ENCODE results near the gene NIPBL. TPM values are rescaled to one million over a fixed set of nuclear protein-coding genes. Genes with fewer than 3 reads are reported as not detected.

The NIPBL gene
- total and polyA plus RNA-seq, 2 of the 13 experiments (the other 11 are each of a cell fraction or from before 2014, with no cell fraction given), result 12.3 to 32.3 TPM

DNA sequence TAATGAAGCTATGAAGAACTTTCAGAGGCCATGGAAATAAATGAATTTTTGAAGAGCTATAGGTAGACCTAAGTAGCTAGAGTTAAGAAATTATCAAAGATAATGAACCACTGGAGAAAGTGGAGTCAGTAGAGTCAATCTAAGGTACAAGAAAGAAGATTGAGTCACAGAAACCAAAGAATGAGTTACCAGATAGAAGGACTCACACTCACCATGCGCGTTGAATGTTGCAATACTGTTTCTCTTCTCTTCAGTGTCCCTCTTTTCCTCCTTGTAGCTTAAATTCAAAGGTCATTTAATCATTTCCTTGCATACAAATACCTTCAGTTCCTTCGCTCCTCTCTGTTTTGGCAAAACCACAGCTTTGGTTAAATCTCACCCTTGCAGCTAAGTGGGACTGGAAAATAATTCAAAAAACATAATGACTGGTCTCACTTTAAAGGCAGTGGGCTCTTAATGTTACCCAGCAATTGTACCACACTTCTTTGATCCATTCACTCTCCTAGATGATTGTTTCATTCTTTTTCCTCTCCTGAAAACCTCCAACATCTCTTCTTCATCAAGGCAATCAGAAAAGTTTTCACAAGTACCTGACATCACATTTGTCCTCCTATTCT lies 58.3 kb downstream of the NIPBL start (continued):
- TF ChIP-seq PAXIP1 (CRISPR knock-in tag; conservative IDR thresholded peaks at IDR 0.05) (no peak), ZNF773 (CRISPR knock-in tag; IDR thresholded peaks at IDR 0.05; ENCODE audit: borderline replicate concordance) (no peak)

GRCh38 chr5:36935805-36936204 lies 59.2 kb downstream of the NIPBL start:
- Histone ChIP-seq H3K4me3 (replicated peaks in 1 of 3; ENCODE audit: insufficient read depth in 1 of 3, low read depth in 2 of 3, low read length in 3 of 3) (no peak overlapping the region), H3K79me2 (ENCODE audit: insufficient read depth, low read length) (peaks cover 95% of the 10 kb centered on the region), H3K9ac (ENCODE audit: insufficient read depth, low read depth, low read length) (no peak overlapping the region), H3K27me3 (ENCODE audit: control insufficient read depth in 1 of 2, insufficient read depth in 2 of 2, low read length in 2 of 2) (no peaks in the 10 kb centered on the region), H3K27ac (ENCODE audit: extremely low read length, insufficient read depth, low read length) (no peak overlapping the region), H3K4me2 (ENCODE audit: low read depth, low read length) (no peak overlapping the region), H3K4me1 (ENCODE audit: insufficient read depth, low read length) (peaks cover 44% of the 10 kb centered on the region), H3K36me3 (replicated peaks in 1 of 2; ENCODE audit: control insufficient read depth in 1 of 2, insufficient read depth in 2 of 2, low read length in 2 of 2) (no peaks in the 10 kb centered on the region), H4K20me1 (ENCODE audit: insufficient read depth, low read length) (peaks cover 28% of the 10 kb centered on the region; the same call in 1 of the 2 replicates), H3K9me3 (ENCODE audit: low read length) (no peaks in the 10 kb centered on the region), H2AFZ (ENCODE audit: low read length) (no peak overlapping the region)
- in situ Hi-C loops (cut with HindIII; ENCODE audit: extremely low pct_ligation_motif_present, low pct_unique_long_range_greater_than_20kb), result no loop called here
- no TSS peak for BruUV-seq (replicated peaks)
- TF ChIP-seq, protein P1, sequence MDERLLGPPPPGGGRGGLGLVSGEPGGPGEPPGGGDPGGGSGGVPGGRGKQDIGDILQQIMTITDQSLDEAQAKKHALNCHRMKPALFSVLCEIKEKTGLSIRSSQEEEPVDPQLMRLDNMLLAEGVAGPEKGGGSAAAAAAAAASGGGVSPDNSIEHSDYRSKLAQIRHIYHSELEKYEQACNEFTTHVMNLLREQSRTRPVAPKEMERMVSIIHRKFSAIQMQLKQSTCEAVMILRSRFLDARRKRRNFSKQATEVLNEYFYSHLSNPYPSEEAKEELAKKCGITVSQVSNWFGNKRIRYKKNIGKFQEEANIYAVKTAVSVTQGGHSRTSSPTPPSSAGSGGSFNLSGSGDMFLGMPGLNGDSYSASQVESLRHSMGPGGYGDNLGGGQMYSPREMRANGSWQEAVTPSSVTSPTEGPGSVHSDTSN (CRISPR knock-in tag; IDR thresholded peaks at IDR 0.05), result no peak
- TF ChIP-seq EHMT2 (IDR thresholded peaks at IDR 0.05; ENCODE audit: borderline replicate concordance, low read depth, low read length) (no peak), MTA1 (CRISPR knock-in tag; IDR thresholded peaks at IDR 0.05; ENCODE audit: borderline replicate concordance) (no peak), PHF21A (CRISPR knock-in tag; IDR thresholded peaks at IDR 0.05) (no peak), CCAR2 (optimal IDR thresholded peaks at IDR 0.05; ENCODE audit: low read depth, low read length) (no peak), ZNF891 (CRISPR knock-in tag; IDR thresholded peaks at IDR 0.05) (no peak)
- TF ChIP-seq, protein P2, sequence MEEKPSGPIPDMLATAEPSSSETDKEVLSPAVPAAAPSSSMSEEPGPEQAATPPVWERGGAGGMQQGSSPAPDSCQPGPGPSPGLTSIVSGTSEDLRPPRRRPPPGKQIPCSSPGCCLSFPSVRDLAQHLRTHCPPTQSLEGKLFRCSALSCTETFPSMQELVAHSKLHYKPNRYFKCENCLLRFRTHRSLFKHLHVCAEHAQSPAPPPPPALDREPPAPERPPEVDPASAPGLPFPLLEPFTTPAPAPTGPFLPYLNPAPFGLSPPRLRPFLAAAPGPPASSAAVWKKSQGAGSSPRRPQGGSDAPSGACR (CRISPR knock-in tag; IDR thresholded peaks at IDR 0.05), result no peak
- FAIRE-seq (no peak), DNase-seq (ENCODE audit: low spot score) (no peak), ATAC-seq (no peak)
- ChIA-PET POLR2A (no interaction called here), CTCF (ENCODE audit: low intra/inter-chr PET ratio, low total read pairs) (no interaction called here)
- intact Hi-C loops (cut with micrococcal nuclease; ENCODE audit: unreplicated experiment), result no loop called here
- WGBS (ENCODE audit: low lambda C conversion rate), result 97% methylated on average over 1 of the region's 1 CpG

All from HepG2 (cell line).